K562 (cell line): ENCODE measurements around the gene UTS2R. TPM values are rescaled to one million over a fixed set of nuclear protein-coding genes. Genes with fewer than 3 reads are reported as not detected.
A peak's percentile ranks its signal among the peaks of the same experiment; 100 is the strongest.

Experiments
- ATAC-seq: fragments of 200-7000 bp; cut with Tn5 transposase; 3 replicates; pipeline ENCODE4 v1.9.1; 2020; ENCODE audit warnings: moderate library complexity
- BruUV-seq: library from RNA; stranded (reverse); fragments of 400-500 nt; replicated peaks from 2 replicates; lab custom pipeline; 2021; lab: Mats Ljungman, UMichigan
- CTCF ChIA-PET: fragments of 300-600 bp; formaldehyde crosslinking; extraction: SDS; loops from one replicate; lab custom pipeline; 2021; ENCODE audit warnings: low intra/inter-chr PET ratio; lab: Yijun Ruan, JAX
- POLR2A ChIA-PET: fragments of 300-600, 350-650 bp; sonication (Branson Sonifier 250); formaldehyde crosslinking; extraction: SDS; loops from one replicate; lab custom pipeline; 2021; ENCODE audit warnings: antibody characterized with exemption, inconsistent platforms; lab: Yijun Ruan, JAX
- DNase-seq, 4 experiments: peaks; one replicate each; pipeline versions ENCODE4 v3.0.0 to v3.0.0-alpha.2; 2011 to 2018; ENCODE audit warnings: low spot score in 3 of 4, mixed read lengths in 3 of 4; ENCODE audit errors: extremely low read depth in 1 of 4
- FAIRE-seq: peaks from 2 replicates; lab custom pipeline; 2011; peaks lifted over from hg19 to GRCh38; lab: Jason Lieb, UNC
- H2AFZ ChIP-seq: 2 replicates; pipeline ENCODE4 v1.6.0; 2011; ENCODE audit warnings: low read depth, low read length, control low read depth, inconsistent platforms
- H3K27ac ChIP-seq: fragments of 200-600 bp; 3 replicates; pipeline ENCODE4 v1.8.0; 2011; ENCODE audit warnings: low read depth, mild to moderate bottlenecking, control low read depth, inconsistent platforms, low read length, moderate library complexity, mixed read lengths; ENCODE audit errors: extremely low read depth
- H3K27me3 ChIP-seq, 2 experiments: fragments of 300-600 bp in 1 of 2; 2 replicates in 1 of 2; 3 replicates in 1 of 2; pipeline versions ENCODE4 v1.6.0 to v1.8.0; 2011; ENCODE audit warnings: inconsistent platforms in 2 of 2, low read length in 2 of 2, mild to moderate bottlenecking in 1 of 2, mixed read lengths in 1 of 2, moderate library complexity in 1 of 2; ENCODE audit not compliant: control insufficient read depth in 2 of 2, insufficient read depth in 2 of 2
- H3K36me3 ChIP-seq: fragments of 300-600 bp; 3 replicates; pipeline ENCODE4 v1.8.0; 2011; ENCODE audit warnings: mild to moderate bottlenecking, low read length, inconsistent platforms; ENCODE audit not compliant: control insufficient read depth, insufficient read depth
- H3K4me1 ChIP-seq, 2 experiments: fragments of 200-600 bp in 1 of 2; replicated peaks in 1 of 2; 2 replicates in 1 of 2; 3 replicates in 1 of 2; pipeline versions ENCODE4 v1.5.1 to v1.8.0; 2011; ENCODE audit warnings: inconsistent platforms in 2 of 2, low read length in 2 of 2, mild to moderate bottlenecking in 1 of 2, mixed read lengths in 1 of 2, moderate library complexity in 1 of 2; ENCODE audit not compliant: control insufficient read depth in 2 of 2, insufficient read depth in 2 of 2
- H3K4me2 ChIP-seq: 2 replicates; pipeline ENCODE4 v1.6.1; 2011; ENCODE audit warnings: low read length, control low read depth, inconsistent platforms, mixed read lengths; ENCODE audit not compliant: insufficient read depth
- H3K4me3 ChIP-seq: fragments of 200-600 bp; sonication (generic), shearing (Covaris generic); 2 replicates; pipeline ENCODE4 v1.5.1; 2016; ENCODE audit warnings: control low read depth, inconsistent platforms
- H3K79me2 ChIP-seq: fragments of 200-600 bp; 3 replicates; pipeline ENCODE4 v1.8.0; 2011; ENCODE audit warnings: low read length, inconsistent platforms; ENCODE audit not compliant: control insufficient read depth, insufficient read depth
- H3K9ac ChIP-seq, 2 experiments: 2 replicates each; pipeline versions ENCODE4 v1.6.0 to v1.6.1; 2011; ENCODE audit warnings: low read depth in 2 of 2, low read length in 2 of 2, control low read depth in 1 of 2, inconsistent platforms in 1 of 2, mild to moderate bottlenecking in 1 of 2, mixed read lengths in 1 of 2; ENCODE audit not compliant: insufficient read depth in 1 of 2
- H3K9me1 ChIP-seq: one replicate; pipeline ENCODE4 v1.6.0; 2011; ENCODE audit warnings: inconsistent platforms, mild to moderate bottlenecking, low read length, moderate library complexity; ENCODE audit not compliant: control insufficient read depth, insufficient read depth
- H3K9me3 ChIP-seq: replicated peaks from 2 replicates; pipeline ENCODE4 v1.5.1; 2011; ENCODE audit warnings: low read depth, low read length, inconsistent platforms; ENCODE audit not compliant: control insufficient read depth, insufficient read depth
- H4K20me1 ChIP-seq: replicated peaks from 2 replicates; pipeline ENCODE4 v1.6.1; 2011; ENCODE audit warnings: low read length, inconsistent platforms, mixed read lengths; ENCODE audit not compliant: control insufficient read depth, insufficient read depth
- MCM2 ChIP-seq: fragments of 450-650 bp; IDR thresholded peaks from 2 replicates; pipeline ENCODE4 v1.6.1; 2017; ENCODE audit warnings: low read depth, mild to moderate bottlenecking
- PURB ChIP-seq: sonication (generic); formaldehyde crosslinking; IDR thresholded peaks from 2 replicates; pipeline ENCODE4 v1.9.0; 2021; ENCODE audit warnings: low read depth, mild to moderate bottlenecking, missing genetic modification reagents
- SP2 ChIP-seq: IDR thresholded peaks from 2 replicates; pipeline ENCODE4 v1.6.1; 2011; ENCODE audit warnings: mild to moderate bottlenecking, low read depth, low read length, moderate library complexity; ENCODE audit not compliant: poor library complexity, severe bottlenecking; ENCODE audit errors: extremely low read depth
- ZNF12 ChIP-seq: sonication (generic); formaldehyde crosslinking; IDR thresholded peaks from 2 replicates; pipeline ENCODE4 v1.4.0; 2020; ENCODE audit warnings: mild to moderate bottlenecking, missing genetic modification reagents
- ZNF324 ChIP-seq: fragments of 250-450 bp; sonication (Bioruptor Pico); IDR thresholded peaks from 2 replicates; pipeline ENCODE4 v1.4.0; 2020; ENCODE audit warnings: mild to moderate bottlenecking
- ZNF551 ChIP-seq: fragments of 250-450 bp; sonication (Bioruptor Pico); IDR thresholded peaks from 2 replicates; pipeline ENCODE4 v1.5.0; 2021; ENCODE audit warnings: mild to moderate bottlenecking, moderate library complexity
- WGBS: fragments of 100-300 bp; shearing (Covaris generic); methylation state at CpG from one replicate; pipeline ENCODE4 v1.1.6; 2016; ENCODE audit warnings: low coverage, mixed read lengths; ENCODE audit not compliant: insufficient coverage; ENCODE audit errors: missing lambda C conversion rate; 5-methylcytosine and 5-hydroxymethylcytosine counted together
- in situ Hi-C: fragments of 300-500 bp; cut with MboI; formaldehyde crosslinking; loops from 4 replicates; pipeline ENCODE4 v1.15.0; 2018; ENCODE audit warnings: inconsistent platforms, mixed read lengths
- intact Hi-C: fragments of 100-400 bp; cut with micrococcal nuclease; formaldehyde crosslinking; loops from 2 replicates; pipeline ENCODE4 v1.14.2; 2022
- polyA plus RNA-seq, 8 experiments: library from polyadenylated mRNA; depleted of rRNA in 4 of 8; stranded (reverse) in 5 of 8; unstranded in 3 of 8; fragments of >200 nt; fragmentation: Nextera tagmentation in 2 of 8; fragmentation: Illumina TruSeq in 1 of 8; extraction: Ambion mirVana in 2 of 8; extraction: Trizol in 1 of 8; gene quantifications; 2 replicates each; pipeline versions ENCODE4 v1.2.1 to v1.2.3, GENCODE V29; 2011 to 2014; ENCODE audit warnings: inconsistent platforms in 1 of 8, missing spikeins in 1 of 8
- total RNA-seq, 7 experiments: library from RNA; depleted of rRNA in 6 of 7; stranded (reverse); fragments of >200 nt in 6 of 7; fragmentation: Illumina TruSeq in 2 of 7; extraction: Trizol in 2 of 7; gene quantifications; 2 replicates each; pipeline versions ENCODE4 v1.2.1 to v1.2.3, GENCODE V29; 2011 to 2021; ENCODE audit warnings: low replicate concordance in 1 of 7
- TF ChIP-seq, protein P1 (sequence below): sonication (generic); formaldehyde crosslinking; IDR thresholded peaks from 2 replicates; pipeline ENCODE4 v1.4.0; 2020; ENCODE audit warnings: mild to moderate bottlenecking, missing genetic modification reagents
- TF ChIP-seq, protein P2 (sequence below): sonication (generic); formaldehyde crosslinking; IDR thresholded peaks from 2 replicates; pipeline ENCODE4 v1.8.0; 2022; ENCODE audit warnings: mild to moderate bottlenecking, missing genetic modification reagents

UTS2R gene
- total and polyA plus RNA-seq, 9 of the 15 experiments (the other 6 are each of a cell fraction or from before 2014, with no cell fraction given) = 0.22 TPM; not detected in 8

DNA sequence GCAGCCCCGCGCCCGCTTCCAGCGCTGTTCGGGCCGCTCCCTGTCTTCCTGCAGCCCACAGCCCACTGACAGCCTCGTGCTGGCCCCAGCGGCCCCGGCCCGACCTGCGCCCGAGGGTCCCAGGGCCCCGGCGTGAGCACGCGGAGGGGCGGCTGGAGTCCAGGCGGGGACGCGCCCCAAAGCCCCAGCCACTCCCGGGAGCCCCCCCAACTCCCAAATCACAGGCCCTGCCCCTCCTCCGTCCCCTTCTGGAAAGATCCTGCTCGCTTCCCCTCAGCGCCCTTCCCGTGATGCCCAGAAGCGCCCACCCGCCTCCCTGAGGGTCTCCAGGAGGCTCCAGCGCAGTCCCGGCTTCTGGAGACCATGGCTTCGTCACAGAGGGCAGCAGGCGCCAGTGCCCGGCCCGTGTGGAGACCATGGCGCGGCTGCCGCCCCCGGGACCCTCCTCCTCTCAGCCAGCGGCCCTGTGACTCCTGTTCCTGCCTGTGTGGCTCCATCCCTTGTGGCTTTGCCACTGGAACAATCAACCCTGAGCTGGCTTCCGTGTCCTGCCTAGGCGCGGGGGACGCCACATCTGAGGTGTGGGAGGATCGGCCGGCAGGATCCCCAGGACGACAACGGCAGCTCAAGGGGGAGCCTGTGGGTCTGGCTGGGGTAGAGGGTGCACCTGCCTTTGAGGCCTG lies 3.9 kb downstream of the UTS2R start:
- no peak overlapping the region for H2AFZ ChIP-seq
- POLR2A ChIA-PET = interaction anchor here (1.6 kb wide), 1 partner anchor 9 kb away, joined by 3 read pairs; no protein-coding TSS in a partner anchor
- H4K20me1 ChIP-seq = no peaks in the 10 kb centered on the region
- H3K27ac ChIP-seq = no peak overlapping the region
- no TSS peak for BruUV-seq
- no peaks in the 10 kb centered on the region for H3K9me1 ChIP-seq
- no peaks in the 10 kb centered on the region for H3K79me2 ChIP-seq
- no peaks in the 10 kb centered on the region for H3K36me3 ChIP-seq
- TF ChIP-seq, protein P1, sequence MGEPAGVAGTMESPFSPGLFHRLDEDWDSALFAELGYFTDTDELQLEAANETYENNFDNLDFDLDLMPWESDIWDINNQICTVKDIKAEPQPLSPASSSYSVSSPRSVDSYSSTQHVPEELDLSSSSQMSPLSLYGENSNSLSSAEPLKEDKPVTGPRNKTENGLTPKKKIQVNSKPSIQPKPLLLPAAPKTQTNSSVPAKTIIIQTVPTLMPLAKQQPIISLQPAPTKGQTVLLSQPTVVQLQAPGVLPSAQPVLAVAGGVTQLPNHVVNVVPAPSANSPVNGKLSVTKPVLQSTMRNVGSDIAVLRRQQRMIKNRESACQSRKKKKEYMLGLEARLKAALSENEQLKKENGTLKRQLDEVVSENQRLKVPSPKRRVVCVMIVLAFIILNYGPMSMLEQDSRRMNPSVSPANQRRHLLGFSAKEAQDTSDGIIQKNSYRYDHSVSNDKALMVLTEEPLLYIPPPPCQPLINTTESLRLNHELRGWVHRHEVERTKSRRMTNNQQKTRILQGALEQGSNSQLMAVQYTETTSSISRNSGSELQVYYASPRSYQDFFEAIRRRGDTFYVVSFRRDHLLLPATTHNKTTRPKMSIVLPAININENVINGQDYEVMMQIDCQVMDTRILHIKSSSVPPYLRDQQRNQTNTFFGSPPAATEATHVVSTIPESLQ (CRISPR knock-in tag) = no peak
- TF ChIP-seq MCM2 (no peak), ZNF324 (no peak), ZNF12 (no peak), PURB (CRISPR knock-in tag) (no peak), SP2 (no peak), ZNF551 (CRISPR knock-in tag) (no peak)
- TF ChIP-seq, protein P2, sequence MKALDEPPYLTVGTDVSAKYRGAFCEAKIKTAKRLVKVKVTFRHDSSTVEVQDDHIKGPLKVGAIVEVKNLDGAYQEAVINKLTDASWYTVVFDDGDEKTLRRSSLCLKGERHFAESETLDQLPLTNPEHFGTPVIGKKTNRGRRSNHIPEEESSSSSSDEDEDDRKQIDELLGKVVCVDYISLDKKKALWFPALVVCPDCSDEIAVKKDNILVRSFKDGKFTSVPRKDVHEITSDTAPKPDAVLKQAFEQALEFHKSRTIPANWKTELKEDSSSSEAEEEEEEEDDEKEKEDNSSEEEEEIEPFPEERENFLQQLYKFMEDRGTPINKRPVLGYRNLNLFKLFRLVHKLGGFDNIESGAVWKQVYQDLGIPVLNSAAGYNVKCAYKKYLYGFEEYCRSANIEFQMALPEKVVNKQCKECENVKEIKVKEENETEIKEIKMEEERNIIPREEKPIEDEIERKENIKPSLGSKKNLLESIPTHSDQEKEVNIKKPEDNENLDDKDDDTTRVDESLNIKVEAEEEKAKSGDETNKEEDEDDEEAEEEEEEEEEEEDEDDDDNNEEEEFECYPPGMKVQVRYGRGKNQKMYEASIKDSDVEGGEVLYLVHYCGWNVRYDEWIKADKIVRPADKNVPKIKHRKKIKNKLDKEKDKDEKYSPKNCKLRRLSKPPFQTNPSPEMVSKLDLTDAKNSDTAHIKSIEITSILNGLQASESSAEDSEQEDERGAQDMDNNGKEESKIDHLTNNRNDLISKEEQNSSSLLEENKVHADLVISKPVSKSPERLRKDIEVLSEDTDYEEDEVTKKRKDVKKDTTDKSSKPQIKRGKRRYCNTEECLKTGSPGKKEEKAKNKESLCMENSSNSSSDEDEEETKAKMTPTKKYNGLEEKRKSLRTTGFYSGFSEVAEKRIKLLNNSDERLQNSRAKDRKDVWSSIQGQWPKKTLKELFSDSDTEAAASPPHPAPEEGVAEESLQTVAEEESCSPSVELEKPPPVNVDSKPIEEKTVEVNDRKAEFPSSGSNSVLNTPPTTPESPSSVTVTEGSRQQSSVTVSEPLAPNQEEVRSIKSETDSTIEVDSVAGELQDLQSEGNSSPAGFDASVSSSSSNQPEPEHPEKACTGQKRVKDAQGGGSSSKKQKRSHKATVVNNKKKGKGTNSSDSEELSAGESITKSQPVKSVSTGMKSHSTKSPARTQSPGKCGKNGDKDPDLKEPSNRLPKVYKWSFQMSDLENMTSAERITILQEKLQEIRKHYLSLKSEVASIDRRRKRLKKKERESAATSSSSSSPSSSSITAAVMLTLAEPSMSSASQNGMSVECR (CRISPR knock-in tag) = no peak
- TF ChIP-seq, all 486 proteins: peak for 0
- H3K4me1 ChIP-seq = peaks cover 0 to 63% of the 10 kb centered on the region in 2 experiments; a peak in 3 of 5 replicates
- CTCF ChIA-PET = no interaction called here
- in situ Hi-C loops = no loop called here
- peak overlapping the region in 1 of 2 experiments; percentile 28; a peak in 1 of 4 replicates for H3K9ac ChIP-seq
- no peak overlapping the region for H3K4me3 ChIP-seq
- H3K4me2 ChIP-seq = no peak overlapping the region
- intact Hi-C loops = no loop called here
- no peak for DNase-seq
- FAIRE-seq = no peak
- no peaks in the 10 kb centered on the region for H3K27me3 ChIP-seq
- WGBS = 71% methylated on average over 23 of the region's 46 CpGs
- H3K9me3 ChIP-seq = no peaks in the 10 kb centered on the region
- ATAC-seq = no peak
